VCaP (cell line): Measurements from ENCODE around the gene AVPI1.

Experiments
- H3K27ac ChIP-seq: fragments of 450-650 bp; 2 replicates; pipeline ENCODE4 v1.5.1; 2017
- CTCF ChIP-seq: fragments of 450-650 bp; conservative IDR thresholded peaks from 2 replicates; pipeline ENCODE4 v1.5.1; 2017; ENCODE audit warnings: mild to moderate bottlenecking, moderate library complexity

AVPI1 gene

GRCh38 chr10:97726636-97727178 lies 39.7 kb upstream of the AVPI1 start:
- no peak for TF ChIP-seq CTCF
- no peak overlapping the region for H3K27ac ChIP-seq

DNA sequence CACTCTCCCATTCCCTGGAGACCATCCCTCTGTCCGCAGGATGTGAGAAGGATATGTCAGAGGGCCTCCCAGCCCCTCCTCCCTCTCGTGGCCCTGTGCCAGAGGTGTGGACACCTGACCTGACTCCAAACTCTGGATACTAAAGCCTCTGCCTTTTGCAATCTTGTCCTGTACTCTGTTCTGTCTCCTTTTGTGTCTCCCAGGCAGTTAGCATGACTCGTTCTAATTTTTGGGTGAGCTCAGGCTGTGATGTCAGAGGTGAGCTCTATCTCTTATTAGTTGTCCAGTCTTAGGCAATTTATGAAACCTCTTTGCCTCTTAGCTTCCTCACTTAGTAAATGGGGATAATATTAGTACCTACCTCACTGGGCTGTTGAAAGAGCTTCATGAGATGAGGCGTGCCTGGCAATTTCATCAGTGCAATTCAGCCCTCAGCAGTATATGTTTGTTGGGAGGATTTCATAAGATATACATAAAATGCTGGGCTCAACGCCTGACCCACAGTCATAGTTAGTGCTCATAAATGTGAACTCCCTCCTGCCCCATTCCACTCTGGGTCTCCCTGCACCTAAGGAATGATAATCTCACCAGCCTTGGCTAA lies 37.4 kb upstream of the AVPI1 start:
- no peak for TF ChIP-seq CTCF
- no peak overlapping the region for H3K27ac ChIP-seq

- TF ChIP-seq CTCF, result no peak
- H3K27ac ChIP-seq, result no peak overlapping the region
These were observed 36.0 kb upstream of the AVPI1 start for GRCh38 chr10:97723001-97723400.

DNA sequence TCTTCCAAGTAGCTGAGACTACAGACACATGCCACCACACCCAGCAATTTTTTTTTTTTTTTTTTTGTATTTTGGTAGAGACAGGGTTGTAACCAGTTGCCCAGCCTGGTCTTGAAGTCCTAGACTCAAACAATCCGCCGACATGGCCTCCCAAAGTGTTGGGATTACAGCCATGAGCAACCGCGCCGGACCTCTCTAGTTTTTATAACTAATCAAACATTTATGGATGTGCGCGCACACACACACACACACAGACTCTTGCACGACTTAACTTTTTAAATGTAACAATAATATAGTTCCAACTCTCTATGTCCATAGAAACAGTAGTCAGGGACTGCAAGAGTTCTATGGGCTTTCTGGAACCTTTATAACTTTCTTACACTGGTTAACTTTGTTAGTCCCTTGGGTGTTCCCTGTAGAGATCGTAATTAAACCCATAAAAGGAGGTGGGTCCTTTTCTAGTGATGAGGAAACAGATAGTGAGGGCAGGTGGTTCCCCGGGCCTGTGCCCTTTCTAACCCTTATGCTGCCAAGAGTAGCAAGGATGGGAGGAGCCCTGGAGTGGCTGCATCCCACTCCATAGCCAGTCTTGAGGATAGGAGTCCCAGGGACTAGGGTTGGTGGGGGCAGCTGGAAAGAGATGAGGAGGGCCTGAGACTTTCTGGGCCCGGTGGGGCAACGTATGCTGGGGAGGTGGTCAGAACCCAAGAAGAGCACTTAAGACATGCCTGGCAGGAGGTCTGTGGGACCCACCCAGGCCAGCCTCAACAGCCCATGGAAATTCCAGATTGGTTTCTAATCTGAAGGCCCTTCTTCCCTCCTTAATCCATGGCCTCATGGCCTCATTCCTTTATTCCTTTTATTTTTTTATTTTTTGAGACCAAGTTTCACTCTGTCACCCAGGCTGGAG lies 35.1 kb upstream of the AVPI1 start:
- H3K27ac ChIP-seq, result no peak overlapping the region
- TF ChIP-seq CTCF, result no peak

DNA sequence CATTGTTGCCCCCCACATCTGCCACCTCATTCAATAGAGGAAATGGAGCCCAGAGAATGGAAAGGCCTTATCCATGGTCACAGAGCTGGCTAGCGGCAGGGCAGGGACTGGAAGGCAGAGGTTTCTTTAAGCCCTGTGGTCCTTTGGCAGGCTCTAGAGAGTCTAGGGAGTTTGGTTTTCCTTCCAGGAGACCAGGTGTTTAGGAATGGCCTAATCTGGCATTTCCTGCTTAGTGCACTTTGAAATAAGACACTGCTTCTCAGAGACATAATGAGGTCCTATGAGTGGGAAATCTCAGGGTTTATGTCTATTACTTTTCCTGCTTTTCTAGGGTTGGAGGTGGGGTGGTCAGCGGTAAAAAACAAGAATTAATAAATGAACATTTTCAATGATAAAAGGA lies 32.6 kb upstream of the AVPI1 start:
- TF ChIP-seq CTCF, result no peak
- H3K27ac ChIP-seq, result peak overlapping the region; percentile 68

DNA sequence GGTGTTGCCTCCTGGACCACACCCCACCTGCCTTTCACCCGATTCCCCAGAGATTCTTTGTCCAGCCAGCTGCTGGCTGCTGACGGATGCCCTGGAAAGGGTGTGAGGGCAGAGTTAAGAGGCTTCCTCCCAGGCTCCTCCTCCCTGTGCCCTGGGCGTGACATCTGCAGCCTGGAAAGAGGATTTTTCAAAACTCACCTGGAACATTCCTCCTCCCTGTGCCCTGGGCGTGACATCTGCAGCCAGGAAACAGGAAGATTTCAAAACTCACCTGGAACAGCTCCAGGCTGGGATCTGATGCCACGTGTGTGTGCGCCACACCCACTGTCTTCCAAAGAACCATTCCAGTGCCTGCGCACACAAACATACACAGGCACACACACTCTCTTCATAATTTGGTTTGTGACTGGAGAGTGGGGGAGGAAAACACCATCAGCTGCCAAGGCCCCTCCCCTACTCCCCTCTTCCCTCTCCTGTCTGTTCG lies 31.7 kb upstream of the AVPI1 start:
- TF ChIP-seq CTCF, result no peak

GRCh38 chr10:97718178-97718577 lies 31.1 kb upstream of the AVPI1 start:
- H3K27ac ChIP-seq, result peak overlapping the region; percentile 68
- no peak for TF ChIP-seq CTCF

More for the DNA sequence above, 31.7 kb upstream of the AVPI1 start:
- peak overlapping the region; percentile 68 for H3K27ac ChIP-seq
